Keratinocyte (primary cell): Measurements from ENCODE around the gene ZNF862.

ENCODE experiments used
- EZH2 ChIP-seq: IDR thresholded peaks from one replicate; pipeline ENCODE4 v1.6.1; 2012; ENCODE audit warnings: inconsistent platforms, mild to moderate bottlenecking, low read length, moderate library complexity
- TF ChIP-seq, protein P1 (sequence below), 3 experiments: IDR thresholded peaks in 1 of 3; conservative IDR thresholded peaks in 1 of 3; optimal IDR thresholded peaks in 1 of 3; 2 replicates in 2 of 3; 3 replicates in 1 of 3; pipeline versions ENCODE3 to v1.5.1; 2011; ENCODE audit warnings: low read length in 3 of 3, mild to moderate bottlenecking in 3 of 3, moderate library complexity in 2 of 3, control low read depth in 1 of 3, inconsistent platforms in 1 of 3; ENCODE audit not compliant: insufficient read depth in 2 of 3; ENCODE audit errors: extremely low read depth in 1 of 3

- TF ChIP-seq, protein P1, sequence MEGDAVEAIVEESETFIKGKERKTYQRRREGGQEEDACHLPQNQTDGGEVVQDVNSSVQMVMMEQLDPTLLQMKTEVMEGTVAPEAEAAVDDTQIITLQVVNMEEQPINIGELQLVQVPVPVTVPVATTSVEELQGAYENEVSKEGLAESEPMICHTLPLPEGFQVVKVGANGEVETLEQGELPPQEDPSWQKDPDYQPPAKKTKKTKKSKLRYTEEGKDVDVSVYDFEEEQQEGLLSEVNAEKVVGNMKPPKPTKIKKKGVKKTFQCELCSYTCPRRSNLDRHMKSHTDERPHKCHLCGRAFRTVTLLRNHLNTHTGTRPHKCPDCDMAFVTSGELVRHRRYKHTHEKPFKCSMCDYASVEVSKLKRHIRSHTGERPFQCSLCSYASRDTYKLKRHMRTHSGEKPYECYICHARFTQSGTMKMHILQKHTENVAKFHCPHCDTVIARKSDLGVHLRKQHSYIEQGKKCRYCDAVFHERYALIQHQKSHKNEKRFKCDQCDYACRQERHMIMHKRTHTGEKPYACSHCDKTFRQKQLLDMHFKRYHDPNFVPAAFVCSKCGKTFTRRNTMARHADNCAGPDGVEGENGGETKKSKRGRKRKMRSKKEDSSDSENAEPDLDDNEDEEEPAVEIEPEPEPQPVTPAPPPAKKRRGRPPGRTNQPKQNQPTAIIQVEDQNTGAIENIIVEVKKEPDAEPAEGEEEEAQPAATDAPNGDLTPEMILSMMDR (optimal IDR thresholded peaks at IDR 0.05 in 1 of 3, IDR thresholded peaks at IDR 0.05 in 1 of 3, conservative IDR thresholded peaks at IDR 0.05 in 1 of 3; ENCODE audit: extremely low read depth in 1 of 3, insufficient read depth in 2 of 3, low read length in 3 of 3): peak; percentile 52 to 77 (median 76)
- TF ChIP-seq EZH2: no peak
These were observed 45.3 kb downstream of the ZNF862 start for GRCh38 chr7:149883452-149883861.
